Glomerular visceral epithelial cell (primary cell): ENCODE results near the gene ERFL.

Experiments used
- DNase-seq: peaks from one replicate; pipeline ENCODE4 v3.0.0-alpha.2; 2016; ENCODE audit errors: extremely low spot score

Gene ERFL

DNA sequence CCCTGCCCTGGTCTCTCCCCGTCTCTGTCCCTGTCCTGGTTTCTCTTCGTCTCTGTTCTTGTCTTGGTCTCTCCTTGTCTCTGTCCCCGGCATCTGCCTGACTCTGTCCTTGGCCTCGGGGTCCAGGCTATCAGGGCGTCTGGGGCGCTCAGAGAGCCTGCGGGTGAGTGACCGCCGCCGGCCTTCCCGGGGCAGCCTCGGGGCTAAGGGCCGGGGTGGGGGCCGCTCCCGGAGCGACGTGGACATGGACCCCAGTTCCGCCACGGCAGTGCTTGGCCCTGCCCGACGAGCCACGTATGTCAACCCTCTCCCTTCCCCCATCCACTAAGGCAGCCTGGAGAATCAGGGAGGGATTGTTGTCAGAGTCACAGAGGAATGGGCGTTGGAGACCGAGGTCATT lies 30.4 kb downstream of the ERFL start:
- DNase-seq: no peak

DNA sequence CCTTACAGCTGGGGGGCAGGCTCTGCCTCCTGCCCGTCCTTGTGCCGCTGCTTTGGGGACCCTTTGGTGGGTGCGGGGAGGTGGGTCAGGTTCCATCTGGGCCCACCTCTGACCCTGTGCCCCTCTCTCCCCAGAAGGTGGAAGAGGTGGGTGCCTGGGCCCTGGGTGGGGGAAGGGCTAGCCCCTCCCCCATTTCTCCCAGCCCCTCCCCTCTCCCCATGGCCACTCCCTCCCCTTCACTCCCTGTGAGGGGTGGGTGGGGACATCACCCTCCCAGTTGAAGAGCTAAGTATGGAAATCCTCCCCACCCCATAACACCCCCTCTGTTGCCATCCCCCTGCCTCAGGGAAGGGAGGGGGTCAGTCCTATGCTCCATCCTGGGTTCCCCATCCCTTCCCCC lies 31.1 kb downstream of the ERFL start:
- no peak for DNase-seq

DNA sequence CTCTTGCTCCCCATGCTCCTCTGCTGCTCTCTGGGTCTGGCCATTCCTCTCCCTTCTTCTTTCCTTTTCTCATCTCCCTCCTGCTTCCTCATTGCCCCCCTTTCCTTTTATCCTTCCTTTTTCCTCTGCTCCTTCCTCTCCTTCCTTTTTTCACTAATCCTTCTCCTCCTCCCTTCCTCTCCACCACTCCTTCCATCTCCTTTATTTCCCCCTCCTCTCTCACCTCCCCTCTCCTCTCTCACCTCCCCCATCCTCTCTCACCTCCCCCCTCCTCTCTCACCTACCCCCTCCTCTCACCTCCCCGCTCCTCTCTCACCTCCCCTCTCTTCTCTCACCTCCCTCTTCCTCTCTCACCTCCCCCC lies 31.7 kb downstream of the ERFL start:
- DNase-seq: no peak

DNA sequence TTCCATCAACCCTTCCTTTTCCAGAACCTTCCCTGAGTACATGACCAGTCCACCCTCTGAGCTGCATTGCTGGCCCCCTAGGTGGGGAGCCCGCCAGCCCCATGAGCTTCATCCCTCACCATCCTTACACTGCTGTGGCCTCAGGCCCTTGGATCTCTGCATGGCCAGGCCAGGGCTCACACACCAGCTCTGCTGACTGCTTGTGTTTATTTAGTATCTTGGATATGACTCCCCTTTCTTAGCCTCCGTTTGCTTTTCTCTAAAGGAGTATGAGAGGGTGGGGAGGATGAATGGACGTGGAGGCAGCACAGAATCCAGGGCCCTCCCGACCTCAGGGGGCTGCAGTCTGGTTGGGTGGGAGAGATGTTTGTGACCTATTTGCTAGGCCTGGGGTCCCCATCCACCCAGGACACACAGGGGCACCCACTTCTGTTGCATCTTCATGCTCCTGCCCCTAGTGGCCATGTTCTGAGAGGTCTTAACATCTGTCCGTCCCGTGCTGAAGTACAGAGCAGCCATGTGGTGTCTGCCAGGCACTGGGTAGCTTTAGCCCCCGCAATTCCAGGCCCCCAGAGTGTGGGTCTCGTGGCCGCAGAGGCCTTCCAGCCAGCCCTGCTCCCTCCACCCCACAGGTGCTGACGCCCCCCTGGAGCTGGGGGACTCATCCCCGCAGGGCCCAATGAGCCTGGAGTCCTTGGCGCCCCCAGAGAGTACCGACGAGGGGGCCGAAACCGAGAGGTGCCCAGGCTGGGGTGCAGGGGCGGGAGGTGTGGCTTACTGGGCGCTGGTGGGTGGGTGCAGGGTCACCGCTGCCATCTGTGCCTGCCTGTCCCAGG lies 32.3 kb downstream of the ERFL start:
- DNase-seq: no peak

DNA sequence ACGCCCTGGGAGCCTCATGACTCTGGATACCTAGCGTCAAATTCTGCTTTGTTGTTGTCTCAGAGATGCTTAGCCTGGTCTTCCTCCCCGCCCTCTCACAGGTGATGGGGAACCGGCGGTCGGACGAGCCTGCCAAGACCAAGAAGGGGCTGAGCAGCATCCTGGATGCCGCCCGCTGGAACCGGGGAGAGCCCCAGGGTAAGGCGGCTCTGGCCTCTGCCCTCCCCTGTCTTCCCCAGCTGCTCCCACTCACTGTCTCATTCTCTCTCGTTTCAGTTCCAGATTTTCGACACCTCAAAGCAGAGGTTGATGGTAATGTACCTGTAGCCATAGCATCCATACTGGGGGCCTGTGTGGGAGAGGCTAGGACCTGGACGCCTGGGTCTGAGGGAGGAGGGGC lies 33.9 kb downstream of the ERFL start:
- no peak for DNase-seq

DNA sequence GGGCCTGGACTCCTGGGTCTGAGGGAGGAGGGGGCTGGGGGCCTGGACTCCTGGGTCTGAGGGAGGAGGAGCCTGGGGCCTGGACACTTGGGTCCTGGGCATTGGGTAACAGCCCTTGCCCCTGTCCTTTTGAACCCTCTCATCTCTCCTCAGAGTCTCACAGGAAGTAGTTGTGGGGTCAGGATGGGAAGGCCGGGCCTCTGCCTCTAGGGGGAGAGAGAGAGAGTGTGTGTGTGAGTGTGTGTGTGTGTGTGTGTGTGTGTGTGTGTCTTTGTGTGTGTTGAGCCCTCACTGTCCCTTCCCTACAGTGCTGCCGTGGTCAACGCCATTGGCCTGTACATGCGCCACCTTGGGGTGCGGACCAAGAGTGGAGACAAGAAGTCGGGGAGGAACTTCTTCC lies 34.4 kb downstream of the ERFL start:
- DNase-seq: no peak

DNA sequence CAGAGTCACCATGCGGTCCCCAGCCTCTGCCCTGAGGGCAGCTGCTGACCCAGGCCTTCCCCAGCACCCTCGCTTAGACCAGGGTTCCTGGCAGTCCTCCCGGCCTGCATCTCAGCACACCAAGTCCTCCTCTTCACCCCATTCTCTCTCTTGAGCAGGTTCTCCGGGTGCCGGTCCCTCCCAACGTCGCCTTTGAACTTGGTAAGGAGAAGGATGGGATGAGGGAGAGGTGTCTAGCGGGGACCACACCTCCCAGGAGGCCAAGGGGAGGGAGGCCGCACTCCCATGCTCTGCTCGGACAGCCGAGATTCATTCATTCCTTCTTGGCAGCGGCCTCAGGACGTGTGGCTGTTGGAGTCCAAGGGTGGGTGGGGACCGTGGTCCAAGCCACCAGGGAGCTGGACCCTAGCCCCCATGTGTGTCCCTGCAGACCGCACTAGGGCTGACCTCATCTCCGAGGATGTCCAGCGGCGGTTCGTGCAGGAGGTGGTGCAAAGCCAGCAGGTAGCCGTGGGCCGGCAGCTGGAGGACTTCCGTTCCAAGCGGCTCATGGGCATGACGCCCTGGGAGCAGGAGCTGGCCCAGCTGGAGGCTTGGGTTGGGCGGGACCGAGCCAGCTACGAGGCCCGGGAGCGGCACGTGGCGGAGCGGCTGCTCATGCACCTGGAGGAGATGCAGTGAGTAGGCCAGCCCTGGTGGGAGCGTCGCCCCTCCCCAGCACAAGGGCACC lies 35.9 kb downstream of the ERFL start:
- no peak for DNase-seq

DNA sequence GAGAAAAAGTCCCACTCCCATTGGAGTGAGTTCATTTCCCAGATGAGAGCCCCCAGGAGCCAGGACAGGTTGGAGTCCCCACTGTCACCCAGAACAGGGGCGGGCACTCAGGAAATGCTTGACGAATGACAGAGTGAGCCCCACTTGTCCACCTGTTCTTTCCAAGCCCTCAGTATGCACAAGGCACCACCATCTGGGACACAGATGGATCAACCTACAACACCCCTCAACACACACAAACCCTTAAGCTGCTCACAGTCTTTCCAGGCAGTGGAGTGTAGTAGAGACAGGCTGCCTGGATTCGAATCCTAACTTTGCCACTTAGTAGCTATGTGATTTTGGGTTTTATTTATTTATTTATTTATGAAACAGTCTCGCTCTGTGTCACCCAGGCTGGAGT lies 37.3 kb downstream of the ERFL start:
- no peak for DNase-seq

DNA sequence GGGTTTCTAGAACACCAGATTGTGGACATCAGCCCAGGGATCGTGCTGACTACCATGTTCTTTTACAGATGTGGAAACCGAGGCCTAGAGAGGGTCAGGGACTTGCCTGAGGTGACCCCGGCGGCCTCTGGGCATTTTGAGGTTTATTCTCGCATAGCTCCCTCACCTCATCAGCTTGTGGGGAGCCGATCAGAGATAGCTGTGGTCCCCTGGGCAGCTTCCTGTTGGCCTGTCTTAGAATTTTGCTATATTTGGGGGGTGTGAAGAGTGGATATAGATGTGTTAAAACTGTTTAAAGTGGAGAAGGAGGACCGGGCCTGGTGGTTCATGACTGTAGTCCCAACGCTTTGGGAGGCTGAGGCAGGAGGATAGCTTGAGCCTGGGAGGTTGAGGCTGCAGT lies 38.4 kb downstream of the ERFL start:
- DNase-seq: no peak

DNA sequence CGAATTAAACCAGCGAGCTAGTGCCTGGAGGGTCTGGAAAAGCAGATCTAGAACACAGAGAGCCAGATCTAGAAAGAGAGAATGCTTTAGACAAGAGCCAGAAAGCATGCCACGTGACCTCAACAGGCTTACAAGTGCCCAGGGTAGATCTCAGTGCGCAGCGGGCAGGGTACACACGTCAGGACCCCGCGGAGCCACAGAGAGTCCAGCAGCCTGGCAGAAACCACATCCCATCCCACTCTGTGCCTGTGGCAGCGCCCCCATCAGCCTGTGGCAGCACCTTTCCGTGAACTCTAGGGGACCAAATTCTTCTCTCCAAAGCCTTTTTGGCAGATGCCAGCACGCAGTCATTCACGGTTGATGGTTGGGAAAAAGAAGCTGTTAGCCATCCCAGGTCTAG lies 39.3 kb downstream of the ERFL start:
- no peak for DNase-seq

DNA sequence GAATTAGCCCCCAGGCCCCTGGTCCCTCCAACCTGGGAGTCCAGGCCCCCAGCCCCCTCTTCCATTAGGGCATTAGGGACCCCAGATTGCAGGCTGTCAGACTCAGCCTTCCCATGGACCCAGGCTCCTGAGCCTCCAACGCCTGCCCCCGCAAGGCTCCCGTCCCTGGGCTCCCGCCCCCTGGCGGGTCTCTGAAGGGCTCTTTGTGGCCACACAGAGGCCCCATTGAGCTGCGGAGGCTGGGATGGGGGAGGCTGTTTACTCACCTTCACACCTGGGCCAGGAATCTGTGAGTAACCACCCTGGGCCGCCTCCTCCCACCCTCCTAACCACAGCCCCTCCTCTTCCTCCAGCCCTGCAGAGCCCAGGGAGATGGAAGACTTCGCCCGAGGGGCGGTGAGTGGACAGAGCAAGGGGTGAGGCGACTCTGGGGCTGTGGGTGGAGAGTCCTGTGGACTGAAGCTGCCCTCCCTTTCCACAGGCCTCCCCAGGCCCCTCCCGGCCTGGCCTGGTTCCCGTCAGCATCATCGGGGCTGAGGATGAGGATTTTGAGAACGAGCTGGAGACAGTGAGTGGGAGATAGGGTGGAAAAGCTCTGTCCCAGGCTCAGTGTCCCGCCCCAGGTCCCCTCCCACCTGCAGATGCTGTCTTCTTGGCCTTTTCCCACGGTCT lies 40.4 kb downstream of the ERFL start:
- DNase-seq: peak; percentile 85

DNA sequence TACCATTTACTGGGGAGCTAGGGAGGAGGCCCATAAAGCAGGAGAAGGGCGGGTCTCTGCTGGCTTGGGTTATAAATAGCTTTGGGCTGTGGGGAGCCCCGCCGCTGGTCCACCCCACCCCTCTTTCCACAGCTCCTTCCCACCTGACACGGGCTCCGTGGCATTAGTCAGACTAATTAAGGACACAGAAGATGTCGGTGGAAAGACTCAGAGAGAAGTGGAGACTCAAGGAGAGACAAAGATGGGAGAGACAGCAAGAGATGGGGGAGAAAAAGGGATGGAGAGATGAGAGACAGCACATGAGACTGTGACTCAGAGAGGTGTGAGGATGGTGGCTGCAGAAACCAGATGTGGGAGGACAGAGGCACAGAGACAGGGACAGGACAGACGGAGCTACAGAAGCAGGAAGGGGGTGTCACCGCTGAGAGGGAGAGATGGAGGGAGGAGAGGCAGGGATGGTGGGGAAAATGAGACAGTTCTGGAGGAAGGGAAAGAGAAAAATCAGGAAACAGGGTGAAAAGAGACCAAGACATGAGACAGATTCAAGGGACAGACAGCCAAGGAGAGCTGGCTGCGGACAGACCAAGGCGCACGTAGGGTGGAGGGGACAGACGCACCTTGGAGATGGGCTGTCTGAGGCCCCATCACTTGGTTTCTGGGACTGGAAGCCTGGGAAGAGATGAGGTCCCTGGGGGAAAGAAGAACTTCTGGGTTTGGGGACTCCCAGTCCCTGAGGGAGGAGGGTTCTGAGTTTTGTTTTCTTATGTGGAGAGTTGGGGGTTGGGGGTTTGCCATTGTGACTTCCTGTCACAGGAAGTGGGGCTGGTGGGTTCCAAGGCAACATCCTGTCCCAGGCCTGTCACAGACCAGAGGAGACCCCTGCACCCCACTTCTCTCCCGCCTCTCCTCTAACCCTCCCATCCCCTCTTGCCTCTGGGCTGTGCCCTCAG lies 41.2 kb downstream of the ERFL start:
- DNase-seq: no peak

DNA sequence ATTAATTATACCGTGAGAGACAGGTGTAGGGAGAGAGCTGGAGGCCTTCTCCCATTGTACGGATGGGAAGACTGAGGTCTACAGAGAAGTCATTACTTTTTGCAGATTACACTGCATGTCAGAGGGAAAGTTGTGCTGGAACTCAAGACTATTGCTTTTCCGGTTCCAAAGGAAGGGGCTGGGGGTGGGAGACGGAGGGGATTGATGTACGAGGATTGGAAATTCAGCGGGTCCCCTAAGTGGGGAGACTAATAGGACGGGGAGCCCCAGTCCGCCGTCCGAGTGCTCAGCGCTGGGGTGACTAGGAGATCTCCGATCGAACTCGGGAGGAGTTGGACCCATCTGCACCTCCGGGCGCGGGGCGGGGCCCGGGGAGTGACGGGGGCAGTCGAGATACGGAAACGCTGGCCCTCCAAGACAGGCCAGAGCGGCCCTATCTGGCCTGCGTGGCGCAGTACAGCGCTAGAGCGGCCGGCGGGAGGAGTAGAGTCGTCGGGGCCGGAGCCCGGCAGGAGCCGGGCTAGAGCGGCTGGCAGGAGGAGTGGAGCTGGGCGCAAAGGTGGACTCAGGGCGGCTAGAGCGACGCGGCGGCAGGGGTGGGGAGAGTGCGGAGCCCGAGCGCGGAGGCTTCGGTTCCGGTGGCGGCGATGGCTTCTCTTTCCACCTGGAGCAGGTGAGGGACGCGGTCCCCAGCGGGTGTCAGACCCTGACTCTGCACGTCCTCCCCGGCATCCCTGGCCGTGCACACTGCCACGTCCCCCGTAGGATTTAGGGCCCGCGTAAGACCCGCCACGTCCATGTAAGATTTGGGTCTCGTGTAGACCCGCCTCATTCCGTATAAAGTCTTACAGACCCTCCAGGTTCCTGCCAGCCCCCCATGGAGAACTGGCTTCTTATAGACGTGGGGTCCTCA lies 44.2 kb downstream of the ERFL start:
- DNase-seq: peak; percentile 98

DNA sequence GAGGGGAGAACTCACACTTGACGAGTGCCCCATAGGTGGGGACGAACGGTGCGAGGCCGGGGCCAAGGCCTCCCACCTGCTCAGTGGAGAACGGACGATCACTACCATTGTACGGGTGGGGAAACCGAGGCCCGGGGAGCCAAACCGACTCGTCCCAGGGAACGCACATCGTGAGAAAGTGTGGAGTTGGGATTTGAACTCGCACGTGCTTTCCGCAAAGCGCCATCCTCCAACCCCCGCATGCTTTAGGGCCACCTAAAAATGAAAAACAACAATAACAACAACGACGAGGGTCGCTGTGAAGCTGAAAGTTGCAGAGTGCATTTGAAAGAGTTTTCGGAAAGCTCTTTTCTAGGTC lies 44.8 kb downstream of the ERFL start:
- DNase-seq: no peak

DNA sequence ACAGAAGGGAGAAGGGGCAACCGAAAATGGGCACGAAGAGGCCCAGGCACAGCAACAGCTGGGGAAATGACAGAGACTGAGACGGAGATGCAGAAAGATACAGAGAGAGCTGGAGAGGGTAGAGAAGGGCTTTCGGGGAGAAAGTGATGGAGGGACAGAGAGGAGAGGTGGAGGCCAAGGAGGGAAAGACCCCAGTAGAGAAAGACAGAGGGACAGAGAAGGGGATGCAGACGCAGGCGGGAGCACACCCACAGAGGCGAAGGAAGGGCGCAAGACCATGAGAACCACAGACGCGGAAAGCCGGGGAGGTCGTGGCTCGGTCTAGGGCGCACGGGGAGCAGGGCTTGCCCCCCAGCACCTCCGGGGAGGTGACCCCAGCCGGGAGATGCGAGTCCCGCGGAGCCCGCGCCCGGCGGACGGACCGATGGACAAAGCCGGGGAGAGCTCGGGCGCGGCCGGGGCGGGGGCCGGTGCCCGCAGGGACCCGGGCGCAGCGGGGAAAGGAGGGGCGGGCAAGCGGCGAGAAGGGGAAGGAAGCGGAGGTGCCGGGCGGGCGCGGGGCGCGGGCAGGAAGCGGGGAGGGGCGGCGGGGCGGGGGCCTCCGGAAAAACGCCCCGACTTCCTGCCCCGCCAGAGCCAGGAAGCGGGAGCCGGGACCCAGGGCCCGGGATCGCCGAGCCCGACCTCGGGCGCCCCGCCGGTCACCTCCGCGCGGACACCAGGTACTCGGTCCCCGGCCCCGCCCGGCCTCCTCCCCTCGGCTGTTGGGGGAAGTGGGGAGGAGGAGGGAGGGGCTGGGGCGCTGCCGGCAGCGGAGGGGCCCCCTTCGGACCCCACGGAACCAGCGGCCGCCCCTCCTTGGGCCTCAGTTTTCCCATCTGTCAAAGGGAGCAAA lies 45.4 kb downstream of the ERFL start, which contains the start of gene ARHGEF1:
Gene ARHGEF1 (plus strand): TSS at position 617 of the 895 bp plus-strand sequence. CDS start 4,899 bp downstream, outside the sequence.
- DNase-seq: peak; percentile 54

DNA sequence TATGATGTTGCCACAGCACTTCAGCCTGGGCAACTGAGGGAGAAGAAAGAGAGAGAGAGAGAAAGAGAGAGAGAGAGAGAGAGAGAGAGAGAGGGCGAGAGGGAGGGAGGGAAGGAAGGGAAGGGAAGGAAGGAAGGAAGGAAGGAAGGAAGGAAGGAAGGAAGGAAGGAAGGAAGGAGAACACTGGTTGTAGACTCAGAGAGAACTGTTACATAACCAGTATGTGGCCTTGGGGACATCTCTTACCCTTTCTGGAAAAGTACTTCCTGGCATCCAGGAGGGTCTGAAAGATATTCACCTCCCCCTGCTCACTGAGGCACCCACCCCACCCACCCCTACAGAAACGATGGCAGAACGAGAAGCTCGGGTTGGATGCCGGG lies 47.9 kb downstream of the ERFL start:
- no peak for DNase-seq

DNA sequence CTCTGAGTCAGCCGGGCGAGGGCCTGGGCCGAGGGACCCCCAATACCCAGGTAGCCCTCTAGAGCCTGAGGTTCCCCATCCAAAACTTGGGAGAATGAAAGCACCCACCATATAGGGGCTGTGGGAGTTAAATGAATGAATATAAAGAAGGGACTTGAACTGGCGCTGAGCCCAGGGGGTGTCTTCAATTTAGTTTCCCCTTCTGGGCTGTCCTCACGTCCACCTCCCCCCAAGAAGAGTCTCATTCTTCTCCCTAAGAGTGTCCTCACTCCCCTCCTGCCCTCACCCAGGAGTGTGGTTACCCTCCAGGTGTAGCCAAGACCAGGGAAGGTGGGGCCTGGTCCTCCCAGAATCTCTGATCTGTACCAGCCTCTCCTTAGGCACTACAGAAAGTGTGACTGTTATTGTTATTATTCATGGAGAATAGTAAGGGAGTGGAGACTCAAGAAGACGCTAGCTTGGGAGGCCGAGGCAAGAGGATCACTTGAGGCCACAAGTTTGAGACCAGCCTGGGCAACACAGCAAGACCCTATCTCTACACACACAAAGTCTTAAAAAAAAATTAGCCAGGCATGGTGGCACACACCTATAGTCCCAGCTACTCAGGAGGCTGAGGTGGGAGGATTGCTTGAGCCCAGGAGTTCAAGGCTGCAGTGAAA lies 48.5 kb downstream of the ERFL start:
- DNase-seq: no peak

DNA sequence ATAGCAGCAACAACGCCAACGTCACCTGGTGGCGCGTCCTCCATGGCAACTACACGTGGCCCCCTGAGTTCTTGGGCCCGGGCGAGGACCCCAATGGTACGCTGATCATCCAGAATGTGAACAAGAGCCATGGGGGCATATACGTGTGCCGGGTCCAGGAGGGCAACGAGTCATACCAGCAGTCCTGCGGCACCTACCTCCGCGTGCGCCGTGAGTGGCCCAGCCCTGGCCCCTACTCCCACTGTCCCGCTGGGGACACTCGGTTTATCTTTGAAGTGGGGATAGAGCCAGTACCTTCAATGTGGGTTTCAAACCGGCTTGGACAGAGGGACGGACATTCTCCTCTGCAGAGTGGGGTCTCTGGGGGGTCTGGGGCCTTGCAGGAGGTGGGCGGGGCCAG lies 49.2 kb downstream of the ERFL start:
- no peak for DNase-seq
